Type B pancreatic cell (in vitro differentiated cells): ENCODE measurements around the gene PLP1. TPM values are rescaled to one million over a fixed set of nuclear protein-coding genes. Genes with fewer than 3 reads are reported as not detected.
"Not testable (repeated sequence)": the region's sequence is repeated elsewhere in the genome, so short reads cannot be mapped to it uniquely, and the experiment has no call there.

Experiments used
- DNase-seq: peaks from one replicate; pipeline ENCODE4 v3.0.0; 2021; ENCODE audit warnings: mixed read lengths; ENCODE audit not compliant: unreplicated experiment; ENCODE audit errors: extremely low spot score
- H3K27ac Mint-ChIP-seq: 2 replicates; pipeline ENCODE4 v1.8.0; 2021; ENCODE audit warnings: mild to moderate bottlenecking, mixed read lengths
- H3K27me3 Mint-ChIP-seq: 2 replicates; pipeline ENCODE4 v1.8.0; 2021; ENCODE audit warnings: mixed read lengths
- H3K36me3 Mint-ChIP-seq: 2 replicates; pipeline ENCODE4 v1.8.0; 2021; ENCODE audit warnings: mixed read lengths
- H3K4me1 Mint-ChIP-seq: one replicate; pipeline ENCODE4 v1.8.0; 2021; ENCODE audit warnings: mixed read lengths; ENCODE audit not compliant: unreplicated experiment
- H3K4me3 Mint-ChIP-seq: 2 replicates; pipeline ENCODE4 v1.8.0; 2021; ENCODE audit warnings: mild to moderate bottlenecking, mixed read lengths
- H3K9me3 Mint-ChIP-seq: 2 replicates; pipeline ENCODE4 v1.8.0; 2021; ENCODE audit warnings: mixed read lengths
- CTCF ChIP-seq: fragments of 200-600 bp; sonication (generic); conservative IDR thresholded peaks from 2 replicates; pipeline ENCODE4 v1.5.0; 2021; ENCODE audit warnings: antibody characterized with exemption, mild to moderate bottlenecking
- total RNA-seq: library from RNA; stranded (reverse); gene quantifications from 2 replicates; pipeline ENCODE4 v1.2.1, GENCODE V29; 2021; ENCODE audit warnings: low replicate concordance

Gene PLP1
- total RNA-seq, 1 donor from 2014 or later: 55.3 TPM

- Mint-ChIP-seq H3K9me3 (no peaks in the 10 kb centered on the region), H3K27ac (no peak overlapping the region), H3K4me1 (no peaks in the 10 kb centered on the region), H3K36me3 (no peaks in the 10 kb centered on the region), H3K4me3 (no peak overlapping the region), H3K27me3 (peaks cover 16% of the 10 kb centered on the region)
- no peak for TF ChIP-seq CTCF
- no peak for DNase-seq
Observed at GRCh38 chrX:103818842-103819619, 42.4 kb downstream of the PLP1 start.

GRCh38 chrX:103820802-103821201, 44.2 kb downstream of the PLP1 start:
- not testable (repeated sequence) for H3K4me1 Mint-ChIP-seq, DNase-seq, H3K9me3 Mint-ChIP-seq, H3K36me3 Mint-ChIP-seq, H3K27me3 Mint-ChIP-seq, H3K4me3 Mint-ChIP-seq, H3K27ac Mint-ChIP-seq

GRCh38 chrX:103823591-103823990, 47.0 kb downstream of the PLP1 start:
- Mint-ChIP-seq H3K36me3 (no peaks in the 10 kb centered on the region), H3K9me3 (no peaks in the 10 kb centered on the region), H3K27me3 (no peaks in the 10 kb centered on the region), H3K27ac (no peak overlapping the region), H3K4me1 (no peaks in the 10 kb centered on the region), H3K4me3 (no peak overlapping the region)
- no peak for TF ChIP-seq CTCF
- no peak for DNase-seq

- no peak for DNase-seq
- Mint-ChIP-seq H3K4me1 (no peaks in the 10 kb centered on the region), H3K4me3 (no peak overlapping the region), H3K27me3 (no peaks in the 10 kb centered on the region), H3K9me3 (no peaks in the 10 kb centered on the region), H3K36me3 (no peaks in the 10 kb centered on the region), H3K27ac (no peak overlapping the region)
- TF ChIP-seq CTCF: no peak
Observed at GRCh38 chrX:103825881-103826280, 49.2 kb downstream of the PLP1 start.

GRCh38 chrX:103828529-103828928, 51.9 kb downstream of the PLP1 start:
- TF ChIP-seq CTCF: no peak
- Mint-ChIP-seq H3K4me3 (no peak overlapping the region), H3K4me1 (no peaks in the 10 kb centered on the region), H3K9me3 (no peaks in the 10 kb centered on the region), H3K36me3 (no peaks in the 10 kb centered on the region), H3K27me3 (peaks cover 4% of the 10 kb centered on the region), H3K27ac (no peak overlapping the region)
- no peak for DNase-seq

GRCh38 chrX:103830848-103831247, 54.2 kb downstream of the PLP1 start:
- no peaks in the 10 kb centered on the region for H3K9me3 Mint-ChIP-seq
- TF ChIP-seq CTCF: no peak
- peaks cover 9% of the 10 kb centered on the region for H3K27me3 Mint-ChIP-seq
- no peaks in the 10 kb centered on the region for H3K4me1 Mint-ChIP-seq
- H3K36me3 Mint-ChIP-seq: no peaks in the 10 kb centered on the region
- no peak for DNase-seq
- H3K27ac Mint-ChIP-seq: no peak overlapping the region
- peak overlapping the region; percentile 82 for H3K4me3 Mint-ChIP-seq
